Adrenal gland (tissue), 12 donors: ENCODE data around the gene BRD7. TPM values are rescaled to one million over a fixed set of nuclear protein-coding genes. Genes with fewer than 3 reads are reported as not detected.

ENCODE experiments used
- DNase-seq, 7 donors: peaks; one replicate each; pipeline ENCODE4 v3.0.0-alpha.2; 2019 to 2020
- H3K27ac ChIP-seq, 5 donors: fragments of 200-600 bp; sonication (generic) in 4 of 5; 1 replicate in 3 of 5; 2 replicates in 2 of 5; pipeline versions ENCODE4 v1.5.1 to v1.8.0; 2016 to 2020; ENCODE audit warnings: mild to moderate bottlenecking in 1 of 5
- H3K27me3 ChIP-seq: fragments of 200-600 bp; 2 replicates; pipeline ENCODE4 v1.8.0; 2021
- H3K36me3 ChIP-seq, 2 donors: fragments of 200-600 bp; replicated peaks in 1 of 2; 1 replicate in 1 of 2; 2 replicates in 1 of 2; pipeline versions ENCODE4 v1.5.1 to v1.8.0; 2018 to 2022
- H3K4me1 ChIP-seq, 2 donors: fragments of 200-600 bp; replicated peaks in 1 of 2; 1 replicate in 1 of 2; 2 replicates in 1 of 2; pipeline versions ENCODE4 v1.5.1 to v1.8.0; 2018 to 2021
- H3K4me3 ChIP-seq, 4 donors: fragments of 200-600 bp; sonication (generic) in 3 of 4; one replicate each; pipeline ENCODE4 v1.5.1; 2016 to 2018
- H3K9me3 ChIP-seq, 3 donors: fragments of 200-600 bp; sonication (generic) in 1 of 3; replicated peaks in 1 of 3; 1 replicate in 2 of 3; 2 replicates in 1 of 3; pipeline versions ENCODE4 v1.5.1 to v1.8.0; 2016 to 2021
- CTCF ChIP-seq, 6 experiments: fragments of 450-650 bp in 4 of 6; fragments of 200-600 bp in 2 of 6; sonication (generic) in 1 of 6; IDR thresholded peaks; 1 replicate in 5 of 6; 2 replicates in 1 of 6; pipeline versions ENCODE4 v1.5.1 to v1.8.0; 2016 to 2021; ENCODE audit warnings: antibody characterized with exemption in 6 of 6, mild to moderate bottlenecking in 2 of 6, moderate library complexity in 1 of 6
- POLR2A ChIP-seq, 2 donors: fragments of 450-650 bp; IDR thresholded peaks; one replicate each; pipeline ENCODE4 v1.6.1; 2017; ENCODE audit warnings: antibody characterized with exemption in 2 of 2, mild to moderate bottlenecking in 2 of 2, moderate library complexity in 1 of 2
- WGBS, 4 donors: extraction: QIAGEN DNeasy Blood & Tissue Kit in 2 of 4; methylation state at CpG; one replicate each; pipeline versions ENCODE4 v1.1.5 to v1.1.7; 2013 to 2017; 5-methylcytosine and 5-hydroxymethylcytosine counted together
- intact Hi-C, 2 donors: fragments of 100-400 bp; cut with DNase I; formaldehyde crosslinking; loops; one replicate each; pipeline versions ENCODE4 v1.14.1 to v1.15.0; 2022 to 2023
- polyA plus RNA-seq, 3 donors: library from polyadenylated mRNA; stranded (reverse); fragments of 200-250 nt in 2 of 3; fragments of 350-450 nt in 1 of 3; fragmentation: Illumina TruSeq in 1 of 3; extraction: RNeasy Lipid Tissue Mini Kit (QIAGEN cat#74804) in 1 of 3; gene quantifications; one replicate each; pipeline ENCODE4 v1.2.3, GENCODE V29; 2013 to 2014
- total RNA-seq, 9 donors: library from RNA; depleted of rRNA in 4 of 9; stranded (reverse); fragments of >200 nt in 4 of 9; fragments of 120-200 nt in 1 of 9; fragmentation: NEBNext Ultra II Directional in 1 of 9; extraction: Animal tissue kit (Norgen Biotek cat#: 25700) in 1 of 9; gene quantifications; one replicate each; pipeline versions ENCODE4 v1.1.0 to v1.2.4, GENCODE V29; 2013 to 2023
- donor health status: healthy with polysubstance abuse.
- donor health status: Bipolar disorder and iron deficiency.
- donor health status: DM: yes; HTN: yes; CAD: no.
- donor health status: DM: no; HTN: no; CAD: no.
- donor health status: DM: no; HTN: no; CAD: no.
- donor health status: DM: yes; HTN: yes; CAD: no.

Gene BRD7
- total and polyA plus RNA-seq, 12 donors, result 37.2 to 117 (median 58.7) TPM

- intact Hi-C loops, result no loop called here
- Histone ChIP-seq H3K4me3 (no peak overlapping the region), H3K27me3 (no peaks in the 10 kb centered on the region), H3K36me3 (peaks cover 0 to 16% of the 10 kb centered on the region in 2 donors), H3K4me1 (peaks cover 4 to 32% of the 10 kb centered on the region in 2 donors), H3K27ac (peak overlapping the region in 1 of 5 donors; percentile 66), H3K9me3 (no peaks in the 10 kb centered on the region)
- DNase-seq, result no peak
- no peak for TF ChIP-seq CTCF (IDR thresholded peaks at IDR 0.05)
- no peak for TF ChIP-seq POLR2A (IDR thresholded peaks at IDR 0.05)
- 62 to 81% (median 73%) methylated on average over 3 of the region's 3 CpGs for WGBS, 4 donors
Observed at GRCh38 chr16:50360779-50361178, 8.0 kb downstream of the BRD7 start.

- Histone ChIP-seq H3K9me3 (peaks cover 0 to under 1% (median 0%) of the 10 kb centered on the region in 3 donors), H3K27ac (peak overlapping the region in 1 of 5 donors; percentile 66), H3K4me3 (no peak overlapping the region), H3K36me3 (peaks cover 0 to 16% of the 10 kb centered on the region in 2 donors), H3K4me1 (peaks cover 4 to 26% of the 10 kb centered on the region in 2 donors), H3K27me3 (no peaks in the 10 kb centered on the region)
- DNase-seq, result peak in 1 of 7 donors; percentile 81
- WGBS, 4 donors, result 77 to 82% (median 79%) methylated on average over 6 of the region's 6 CpGs
- intact Hi-C loops, result no loop called here
- no peak for TF ChIP-seq CTCF (IDR thresholded peaks at IDR 0.05)
Observed at GRCh38 chr16:50360033-50360778, 8.6 kb downstream of the BRD7 start.

- no peaks in the 10 kb centered on the region for H3K27me3 ChIP-seq
- peak overlapping the region in 1 of 5 donors; percentile 26 for H3K27ac ChIP-seq
- TF ChIP-seq CTCF (IDR thresholded peaks at IDR 0.05) (no peak), POLR2A (IDR thresholded peaks at IDR 0.05) (no peak)
- DNase-seq, result no peak
- no peak overlapping the region for H3K4me3 ChIP-seq
- 19 to 48% (median 40%) methylated on average over 1 of the region's 1 CpG for WGBS, 4 donors
- peaks cover 0 to 14% of the 10 kb centered on the region in 2 donors for H3K36me3 ChIP-seq
- intact Hi-C loops, result loop anchor here (10.0 kb wide), 3 partner anchors 115 to 335 kb away; partner anchors contain the start of gene CNEP1R1 (in 1 of the 2)
- peaks cover 4 to 23% of the 10 kb centered on the region in 2 donors for H3K4me1 ChIP-seq
- peaks cover 0 to 4% (median 0%) of the 10 kb centered on the region in 3 donors for H3K9me3 ChIP-seq
Observed at GRCh38 chr16:50359626-50360025, 9.2 kb downstream of the BRD7 start.

- no peak overlapping the region for H3K27ac ChIP-seq
- intact Hi-C loops, result loop anchor here (10.0 kb wide), 3 partner anchors 110 to 330 kb away; partner anchors contain the start of gene CNEP1R1 (in 1 of the 2)
- DNase-seq, result no peak
- no peak overlapping the region for H3K4me3 ChIP-seq
- WGBS, 4 donors, result 73 to 79% (median 73%) methylated on average over 11 of the region's 11 CpGs
- H3K4me1 ChIP-seq, result peaks cover 0 to 3% of the 10 kb centered on the region in 2 donors
- H3K36me3 ChIP-seq, result peaks cover 0 to 45% of the 10 kb centered on the region in 2 donors
- H3K9me3 ChIP-seq, result peaks cover 0 to 4% (median 0%) of the 10 kb centered on the region in 3 donors
- H3K27me3 ChIP-seq, result no peaks in the 10 kb centered on the region
- TF ChIP-seq POLR2A (IDR thresholded peaks at IDR 0.05) (no peak), CTCF (IDR thresholded peaks at IDR 0.05) (peak; percentile 22 to 70 (median 50))
Observed at GRCh38 chr16:50354629-50355456, 13.9 kb downstream of the BRD7 start.
